ENCODE results near the gene SLC12A9. TPM values are rescaled to one million over a fixed set of nuclear protein-coding genes. Genes with fewer than 3 reads are reported as not detected.

Gene SLC12A9
- total and polyA plus RNA-seq, 2 of the 4 experiments (the other 2 are of a cell fraction): 4.5 to 16.2 TPM

GRCh38 chr7:100886142-100886935 lies 33.8 kb downstream of the SLC12A9 start:
- ChIA-PET CTCF (no interaction called here), POLR2A (ENCODE audit: unreplicated experiment) (interaction anchor here (0.9 to 1.4 kb wide), 2 partner anchors 10 to 11 kb away, joined by 3 to 4 read pairs; partner anchors contain the start of gene SRRT)
- in situ Hi-C loops (cut with MboI; ENCODE audit: low sequenced_read_pairs): no loop called here
- H3K18ac ChIP-seq (ENCODE audit: low read depth, low read length): no peak overlapping the region
- H3K9ac ChIP-seq (ENCODE audit: low read depth, low read length): no peak overlapping the region
- peaks cover 70% of the 10 kb centered on the region for H3K36me3 ChIP-seq (ENCODE audit: control insufficient read depth, insufficient read depth, low read length)
- no peaks in the 10 kb centered on the region for H3K9me3 ChIP-seq (ENCODE audit: control insufficient read depth, insufficient read depth, low read length)
- dilution Hi-C loops (cut with HindIII; ENCODE audit: low sequenced_read_pairs, unreplicated experiment): no loop called here
- no peak overlapping the region for H3K4me3 ChIP-seq (ENCODE audit: insufficient read depth, low read depth, low read length)
- H3K4ac ChIP-seq (ENCODE audit: low read depth, low read length): no peak overlapping the region
- no peak overlapping the region for H4K5ac ChIP-seq (ENCODE audit: low read depth, low read length)
- no TSS peak for BruUV-seq (replicated peaks)
- no peak for DNase-seq
- H3K4me2 ChIP-seq (ENCODE audit: low read depth, low read length): no peak overlapping the region
- H2AK5ac ChIP-seq (ENCODE audit: low read depth, low read length): no peak overlapping the region
- H2AFZ ChIP-seq (replicated peaks; ENCODE audit: low read length, poor library complexity): no peak overlapping the region
- WGBS, 2 experiments (ENCODE audit: extremely low coverage in 2 of 2, insufficient read length in 1 of 2): 92% methylated on average over 13 of the region's 27 CpGs; no CpG with 5 or more reads in 1 of the 2 experiments
- peak overlapping the region; percentile 29 for H2AK9ac ChIP-seq (replicated peaks; ENCODE audit: low read depth, low read length, poor library complexity)
- ATAC-seq (ENCODE audit: low read depth): no peak
- H3K27me3 ChIP-seq (ENCODE audit: control insufficient read depth, insufficient read depth, low read length): no peaks in the 10 kb centered on the region
- peaks cover 3% of the 10 kb centered on the region; the same call in 1 of the 2 replicates for H3K9me1 ChIP-seq (ENCODE audit: insufficient read depth, low read length)
- peaks cover 16% of the 10 kb centered on the region for H3K4me1 ChIP-seq (ENCODE audit: control insufficient read depth, insufficient read depth, low read length)
- intact Hi-C loops (cut with micrococcal nuclease): no loop called here
- H3K79me1 ChIP-seq (ENCODE audit: low read depth in 1 of 2, low read length in 2 of 2): peaks cover 32 to 65% of the 10 kb centered on the region in 2 experiments
- H3K14ac ChIP-seq (replicated peaks; ENCODE audit: low read depth, low read length): no peak overlapping the region
- H3K27ac ChIP-seq (ENCODE audit: insufficient read depth, low read length): no peak overlapping the region
- no peak overlapping the region for H2BK5ac ChIP-seq (ENCODE audit: low read depth, low read length, poor library complexity, severe bottlenecking)
- H2BK20ac ChIP-seq (ENCODE audit: low read depth, low read length): no peak overlapping the region
- H3K56ac ChIP-seq (ENCODE audit: extremely low read depth, insufficient read depth, low read length): no peak overlapping the region
- no peak overlapping the region for H3K23ac ChIP-seq (ENCODE audit: low read depth, low read length)
- H4K8ac ChIP-seq (ENCODE audit: low read depth in 2 of 2, low read length in 2 of 2): no peak overlapping the region
- no peak overlapping the region for H2BK15ac ChIP-seq (ENCODE audit: low read depth, low read length)
- H4K20me1 ChIP-seq (ENCODE audit: insufficient read depth, low read length): peaks cover 18% of the 10 kb centered on the region
- H2BK120ac ChIP-seq (ENCODE audit: low read depth, low read length): no peak overlapping the region
- no peak overlapping the region; the same call in 1 of the 2 replicates for H4K91ac ChIP-seq (ENCODE audit: insufficient read depth, low read depth, low read length)
- TF ChIP-seq RAD21 (IDR thresholded peaks at IDR 0.05; ENCODE audit: low read length): no peak
- no peak for TF ChIP-seq SMC3 (IDR thresholded peaks at IDR 0.05; ENCODE audit: low read depth, low read length)
- no peak for TF ChIP-seq BHLHE40 (IDR thresholded peaks at IDR 0.05; ENCODE audit: low read depth, low read length)
- no peak for TF ChIP-seq FOS (IDR thresholded peaks at IDR 0.05; ENCODE audit: low read depth, low read length)
- no peak for TF ChIP-seq RCOR1 (IDR thresholded peaks at IDR 0.05; ENCODE audit: insufficient replicate concordance, low read length)
- no peak for TF ChIP-seq CTCF (conservative IDR thresholded peaks at IDR 0.05; ENCODE audit: low read depth, low read length)
- TF ChIP-seq NFE2L2 (IDR thresholded peaks at IDR 0.05; ENCODE audit: low read depth, low read length): no peak
- no peak for TF ChIP-seq USF2 (IDR thresholded peaks at IDR 0.05; ENCODE audit: low read depth, low read length)
- no peak for TF ChIP-seq POLR2A (IDR thresholded peaks at IDR 0.05; ENCODE audit: low read depth, low read length)
- no peak for TF ChIP-seq MXI1 (IDR thresholded peaks at IDR 0.05; ENCODE audit: borderline replicate concordance, low read depth, low read length)
- TF ChIP-seq CHD1 (IDR thresholded peaks at IDR 0.05; ENCODE audit: low read depth, low read length): no peak
- no peak for TF ChIP-seq RFX5 (IDR thresholded peaks at IDR 0.05; ENCODE audit: low read depth, low read length)
- TF ChIP-seq ELK1 (IDR thresholded peaks at IDR 0.05; ENCODE audit: borderline replicate concordance, low read depth, low read length): no peak
- TF ChIP-seq MAZ (IDR thresholded peaks at IDR 0.05; ENCODE audit: borderline replicate concordance, low read depth, low read length): no peak
- no peak for TF ChIP-seq CEBPB (IDR thresholded peaks at IDR 0.05; ENCODE audit: low read depth, low read length)

Data from IMR-90 (cell line).